Keratinocyte (primary cell): ENCODE data around the gene RBM4B.

Experiments
- CTCF ChIP-seq, 3 experiments: IDR thresholded peaks in 1 of 3; conservative IDR thresholded peaks in 1 of 3; optimal IDR thresholded peaks in 1 of 3; 2 replicates in 2 of 3; 3 replicates in 1 of 3; pipeline versions ENCODE3 to v1.5.1; 2011; ENCODE audit warnings: low read length in 3 of 3, mild to moderate bottlenecking in 3 of 3, moderate library complexity in 2 of 3, control low read depth in 1 of 3, inconsistent platforms in 1 of 3; ENCODE audit not compliant: insufficient read depth in 2 of 3; ENCODE audit errors: extremely low read depth in 1 of 3
- EZH2 ChIP-seq: IDR thresholded peaks from one replicate; pipeline ENCODE4 v1.6.1; 2012; ENCODE audit warnings: inconsistent platforms, mild to moderate bottlenecking, low read length, moderate library complexity

- TF ChIP-seq CTCF (optimal IDR thresholded peaks at IDR 0.05 in 1 of 3, IDR thresholded peaks at IDR 0.05 in 1 of 3, conservative IDR thresholded peaks at IDR 0.05 in 1 of 3; ENCODE audit: extremely low read depth in 1 of 3, insufficient read depth in 2 of 3, low read length in 3 of 3) (no peak), EZH2 (no peak)
Measured at GRCh38 chr11:66680966-66681645, 3.4 kb upstream of the RBM4B start.
